ENCODE measurements around the gene APOA4.
A peak's percentile ranks its signal among the peaks of the same experiment; 100 is the strongest.

Gene APOA4

GRCh38 chr11:116823031-116823843, at the start of gene APOA4:
TSS of gene APOA4 (minus strand) at chr11:116823304. CDS start at chr11:116823191, 113 bp downstream.
- no peak for DNase-seq (ENCODE audit: low spot score)

- DNase-seq (ENCODE audit: low spot score): no peak
Measured at GRCh38 chr11:116871248-116871647, 48.1 kb upstream of the APOA4 start.

GRCh38 chr11:116870054-116870453, 47.0 kb upstream of the APOA4 start:
- no peak for DNase-seq (ENCODE audit: low spot score)

DNA sequence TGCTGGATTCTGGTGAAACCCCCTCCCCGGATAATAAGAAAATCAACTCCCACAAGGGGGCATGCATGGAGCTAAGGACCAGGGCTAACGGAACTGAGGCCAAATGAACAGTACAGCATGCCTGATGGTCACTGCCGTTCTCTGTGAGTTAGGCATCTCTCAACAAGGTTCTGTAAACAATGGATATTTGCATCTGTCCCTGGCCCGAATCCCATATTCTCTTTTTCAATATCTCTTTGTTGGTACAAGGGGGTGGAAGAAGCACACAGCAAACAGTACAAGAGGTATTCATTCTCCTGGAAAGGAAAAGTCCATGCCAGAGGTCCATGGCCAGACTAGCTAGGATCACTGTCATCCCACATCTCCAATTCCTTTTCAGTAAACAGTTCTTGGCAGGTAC, 46.5 kb upstream of the APOA4 start:
- DNase-seq (ENCODE audit: low spot score): no peak

- DNase-seq (ENCODE audit: low spot score): no peak
Measured at GRCh38 chr11:116868066-116868465, 45.0 kb upstream of the APOA4 start.

DNA sequence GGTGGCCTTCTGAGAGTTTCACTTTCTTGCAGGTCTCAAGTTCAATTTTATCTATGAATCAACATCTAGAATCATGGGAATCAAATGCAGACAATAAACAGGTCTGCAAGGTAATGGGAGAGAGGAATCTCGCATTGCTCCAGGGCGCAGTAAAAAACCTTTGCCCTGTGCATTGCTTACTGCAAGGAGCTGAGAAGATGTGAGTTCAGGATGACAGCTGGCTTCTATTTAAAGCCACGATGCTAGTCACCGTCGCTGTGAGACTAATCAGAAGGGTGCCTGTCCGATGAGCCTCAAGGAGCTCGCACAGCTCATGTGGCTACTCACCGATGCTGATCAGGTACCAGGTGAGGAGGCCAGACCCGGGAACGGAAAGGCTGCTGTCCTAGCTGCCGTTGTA, 44.5 kb upstream of the APOA4 start:
- no peak for DNase-seq (ENCODE audit: low spot score)

GRCh38 chr11:116866804-116867455, 43.8 kb upstream of the APOA4 start:
- DNase-seq (ENCODE audit: low spot score): no peak

DNA sequence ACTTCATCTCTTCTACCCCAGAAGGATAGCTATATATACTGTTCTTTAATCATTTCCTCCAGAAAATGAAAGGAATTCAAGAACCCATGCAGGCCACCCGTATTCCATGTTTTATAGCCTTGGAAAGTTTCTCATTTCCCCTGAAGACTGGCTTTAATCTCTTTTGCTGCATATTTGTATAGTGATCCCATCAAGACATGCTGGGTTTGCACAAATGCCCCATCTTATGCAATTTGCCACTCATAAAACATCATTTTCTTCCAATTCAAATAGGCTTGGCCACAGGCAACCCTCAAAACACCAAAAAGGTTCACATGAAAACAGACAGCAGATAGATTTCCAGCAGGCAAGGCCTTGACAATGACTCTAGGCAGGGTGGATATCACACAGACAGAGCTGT, 42.6 kb upstream of the APOA4 start:
- DNase-seq (ENCODE audit: low spot score): no peak

GRCh38 chr11:116864531-116864930, 41.4 kb upstream of the APOA4 start:
- DNase-seq (ENCODE audit: low spot score): no peak

DNA sequence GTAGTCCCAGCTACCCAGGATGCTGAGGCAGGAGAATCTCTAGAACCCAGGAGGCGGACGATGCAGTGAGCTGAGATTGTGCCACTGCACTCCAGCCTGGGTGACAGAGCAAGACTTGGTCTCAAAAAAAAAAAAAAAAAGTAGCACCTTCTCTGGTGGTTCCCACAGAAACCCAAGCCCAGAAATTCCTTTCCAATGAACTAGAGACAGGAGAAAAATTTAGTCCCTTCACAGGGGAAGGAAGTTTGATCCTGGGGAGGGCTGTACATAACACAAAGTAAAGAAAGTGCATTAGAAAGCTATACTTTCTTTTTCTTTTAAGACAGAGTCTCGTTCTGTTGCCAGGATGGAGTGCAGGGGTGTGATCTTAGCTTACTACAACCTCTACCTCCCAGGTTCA, 39.8 kb upstream of the APOA4 start:
- DNase-seq (ENCODE audit: low spot score): no peak

DNA sequence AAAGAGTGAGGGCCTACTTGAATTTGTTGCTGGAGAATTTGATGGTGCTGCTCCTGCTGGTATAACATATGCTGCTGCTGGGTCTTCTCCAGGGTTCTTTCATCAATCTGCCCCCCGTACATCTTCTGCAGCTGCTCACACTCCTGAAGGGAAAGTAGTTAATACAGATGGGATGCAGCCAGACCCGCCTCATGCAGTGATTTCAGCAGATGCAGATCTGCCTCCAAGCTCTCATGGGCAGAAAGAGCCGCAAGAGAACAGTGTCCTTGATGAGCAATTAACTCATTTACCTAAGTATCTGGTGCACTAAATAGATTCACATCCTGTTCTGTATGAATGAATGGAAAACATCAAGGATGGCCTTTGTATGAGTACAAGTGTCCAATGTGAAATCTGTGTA, 39.1 kb upstream of the APOA4 start:
- no peak for DNase-seq (ENCODE audit: low spot score)

DNA sequence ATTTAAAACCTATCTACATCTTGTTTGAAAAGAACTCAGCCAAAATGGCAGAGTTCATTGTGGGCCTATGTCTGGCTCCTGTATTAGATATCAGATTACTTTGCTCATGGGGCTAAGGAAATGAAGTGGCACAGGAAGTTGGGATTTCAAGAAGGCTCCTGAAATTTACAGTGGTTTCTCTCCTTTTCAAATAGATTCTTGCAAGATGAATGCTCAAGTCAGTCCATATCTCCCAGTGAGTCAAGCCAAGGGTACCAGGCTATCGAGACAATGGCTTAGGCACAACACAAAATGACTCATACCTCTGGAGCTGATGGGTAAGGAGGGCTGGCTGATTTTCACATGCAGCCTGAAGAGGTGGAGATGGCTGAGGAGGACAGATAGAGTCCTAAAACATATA, 38.4 kb upstream of the APOA4 start:
- no peak for DNase-seq (ENCODE audit: low spot score)

DNA sequence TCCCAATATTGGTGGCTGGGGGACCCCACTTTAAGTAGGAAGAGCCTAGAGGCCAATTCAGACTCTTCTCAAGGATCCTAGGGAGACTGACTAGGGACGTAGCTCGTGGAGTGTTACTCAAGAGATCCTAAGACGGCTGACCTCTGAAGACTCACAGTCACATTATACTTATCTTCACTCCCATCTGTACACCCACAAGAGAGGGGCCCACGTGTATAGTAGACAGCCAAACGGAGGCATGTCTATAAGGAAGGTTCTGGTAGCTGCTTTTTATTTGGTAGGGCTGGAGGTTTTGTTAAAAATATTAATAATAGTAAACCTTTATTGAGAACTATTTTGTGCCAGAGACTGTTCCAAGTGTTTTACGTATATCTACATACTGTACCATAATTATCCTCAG, 37.2 kb upstream of the APOA4 start:
- no peak for DNase-seq (ENCODE audit: low spot score)

DNA sequence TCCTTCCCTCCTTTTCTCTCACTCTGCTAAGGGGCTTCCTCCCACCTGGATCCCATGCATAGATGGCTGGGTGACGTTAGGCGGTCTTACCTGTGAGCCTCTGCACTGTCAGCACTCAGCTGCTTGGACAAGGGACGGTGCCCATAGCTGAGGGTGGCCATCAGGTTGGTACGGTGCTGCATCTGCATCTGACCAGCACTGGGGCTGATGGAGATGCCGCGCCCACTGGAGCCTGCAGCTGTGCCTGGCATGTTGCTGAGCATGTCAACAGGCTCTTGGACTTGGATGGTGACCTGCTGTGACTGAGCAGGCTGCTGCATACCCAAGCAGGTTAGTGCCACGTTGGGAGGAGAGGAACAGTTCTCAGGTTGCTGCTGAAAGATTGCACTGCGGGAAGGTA, 36.1 kb upstream of the APOA4 start:
- DNase-seq (ENCODE audit: low spot score): no peak

DNA sequence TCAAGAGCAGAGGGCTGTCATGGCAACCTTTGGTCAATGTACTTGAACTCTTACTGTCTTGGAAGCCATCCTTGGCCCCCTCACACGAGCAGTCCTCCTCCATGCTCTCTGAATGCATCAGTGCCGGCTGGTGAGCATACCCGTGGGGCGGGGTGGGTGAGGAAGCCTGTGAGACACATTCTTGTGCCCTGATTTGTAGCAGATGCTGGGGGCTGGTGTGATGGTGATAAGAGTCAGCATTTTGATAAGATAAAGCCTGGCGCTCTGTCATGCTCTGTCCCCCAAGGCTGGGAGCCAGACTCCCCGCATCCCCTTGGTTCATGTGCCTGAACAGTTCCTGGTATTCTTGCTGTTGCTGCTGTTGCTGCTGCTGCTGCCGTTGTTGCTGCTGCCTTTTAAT, 34.8 kb upstream of the APOA4 start:
- DNase-seq (ENCODE audit: low spot score): no peak

GRCh38 chr11:116857316-116857715, 34.2 kb upstream of the APOA4 start:
- no peak for DNase-seq (ENCODE audit: low spot score)

DNA sequence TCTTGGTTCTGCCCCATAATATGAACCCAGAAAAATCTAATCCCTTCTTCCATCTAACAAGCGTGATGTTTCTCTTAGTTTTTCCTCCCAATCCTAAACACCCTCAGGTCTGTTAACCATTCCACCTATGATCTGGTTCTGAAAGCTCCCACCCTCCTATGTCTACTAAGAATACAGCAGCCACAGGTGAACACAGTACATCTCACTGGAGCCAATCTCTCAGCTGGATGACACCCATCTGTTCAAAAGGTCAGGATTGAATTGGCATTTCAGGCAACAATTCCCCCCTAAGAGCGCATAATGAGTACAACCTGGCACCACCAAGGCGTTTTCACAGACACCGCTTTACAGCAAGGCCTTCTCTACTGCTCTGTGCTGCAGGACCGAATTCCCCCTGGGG, 33.3 kb upstream of the APOA4 start:
- DNase-seq (ENCODE audit: low spot score): no peak

- no peak for DNase-seq (ENCODE audit: low spot score)
Measured at GRCh38 chr11:116855413-116855812, 32.3 kb upstream of the APOA4 start.

- DNase-seq (ENCODE audit: low spot score): no peak
Measured at GRCh38 chr11:116853461-116854073, 30.5 kb upstream of the APOA4 start.

- peak; percentile 5 for DNase-seq (ENCODE audit: low spot score)
Measured at GRCh38 chr11:116852261-116853031, 29.3 kb upstream of the APOA4 start.

DNA sequence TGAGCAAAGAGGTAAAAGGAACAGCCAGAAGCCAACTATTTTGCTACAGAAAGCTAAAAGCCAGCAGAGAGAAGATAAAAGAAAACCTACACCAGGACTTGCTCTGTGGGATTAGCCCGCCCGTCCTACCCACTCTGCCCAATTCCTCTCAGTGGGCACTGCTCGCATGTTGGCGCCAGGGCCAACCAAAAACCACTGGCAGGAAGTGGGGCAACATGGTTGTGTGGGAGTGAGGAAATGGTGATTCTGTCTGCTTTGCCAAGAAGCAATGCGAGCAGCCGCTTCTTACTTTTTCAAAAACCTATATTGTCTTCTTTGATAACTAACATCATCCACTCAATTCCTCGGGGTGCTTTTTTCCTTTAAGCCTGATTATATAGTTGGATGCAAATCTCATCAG, 28.5 kb upstream of the APOA4 start:
- no peak for DNase-seq (ENCODE audit: low spot score)

DNA sequence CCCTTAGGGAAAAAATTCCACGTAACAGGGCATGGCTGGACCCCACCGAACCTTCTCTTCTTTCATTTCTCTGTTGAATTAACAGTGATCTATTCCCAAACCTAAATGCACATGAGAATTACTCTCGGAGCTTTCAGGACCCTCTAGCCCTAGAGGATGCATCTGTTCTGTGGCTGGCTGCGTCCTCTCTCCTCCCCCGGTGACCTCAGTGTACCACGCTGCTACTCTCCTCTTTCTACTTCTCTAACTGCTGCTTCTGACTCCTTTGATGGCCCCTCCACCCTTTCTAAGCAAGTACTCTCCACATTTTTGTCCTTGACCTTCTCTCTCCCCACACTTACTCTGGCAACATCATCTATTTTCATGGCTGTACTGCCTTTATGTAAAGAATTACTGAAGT, 26.4 kb upstream of the APOA4 start:
- no peak for DNase-seq (ENCODE audit: low spot score)

- no peak for DNase-seq (ENCODE audit: low spot score)
Measured at GRCh38 chr11:116849060-116849459, 26.0 kb upstream of the APOA4 start.
